Upper lobe of left lung (tissue), 4 donors: ENCODE data around the gene VPS35L.

Experiments used
- CTCF ChIP-seq, 6 experiments: fragments of 450-650 bp in 4 of 6; fragments of 200-600 bp in 2 of 6; sonication (generic) in 2 of 6; IDR thresholded peaks; one replicate each; pipeline ENCODE4 v1.5.1; 2016 to 2019; ENCODE audit warnings: antibody characterized with exemption in 6 of 6
- POLR2A ChIP-seq, 4 donors: fragments of 450-650 bp; IDR thresholded peaks; one replicate each; pipeline ENCODE4 v1.5.1; 2016 to 2017; ENCODE audit warnings: antibody characterized with exemption in 4 of 4, mild to moderate bottlenecking in 2 of 4
- POLR2AphosphoS5 ChIP-seq, 2 donors: sonication (generic); formaldehyde crosslinking; IDR thresholded peaks; one replicate each; pipeline ENCODE4 v1.5.1; 2017; ENCODE audit warnings: antibody characterized with exemption in 2 of 2

GRCh38 chr16:19660432-19660831, 104.9 kb downstream of the VPS35L start:
- TF ChIP-seq POLR2A (IDR thresholded peaks at IDR 0.05) (no peak), CTCF (IDR thresholded peaks at IDR 0.05) (no peak), POLR2AphosphoS5 (IDR thresholded peaks at IDR 0.05) (no peak)
